Posterior cingulate gyrus (tissue), 11 donors: Measurements from ENCODE around the gene ZNF236.

ENCODE experiments used
- DNase-seq, 10 donors: peaks; one replicate each; pipeline versions ENCODE4 v3.0.0 to v3.0.0-alpha.2; 2020 to 2021; ENCODE audit warnings: mixed read lengths in 3 of 10
- intact Hi-C: fragments of 100-400 bp; cut with DNase I; formaldehyde crosslinking; loops from one replicate; pipeline ENCODE4 v1.15.1; 2023

The ZNF236 gene

GRCh38 chr18:76819411-76820136 is 2.8 kb upstream of the ZNF236 start:
- no peak for DNase-seq
- intact Hi-C loops, result no loop called here

GRCh38 chr18:76821356-76821874 is 942 bp upstream of the ZNF236 start:
- DNase-seq, result no peak
- intact Hi-C loops, result no loop called here

GRCh38 chr18:76821875-76822505 is 367 bp upstream of the ZNF236 start:
- peak; percentile 30 to 91 (median 46) for DNase-seq
- intact Hi-C loops, result no loop called here

- no peak for DNase-seq
Observed at GRCh38 chr18:76823161-76823538, 793 bp downstream of the ZNF236 start.

GRCh38 chr18:76823587-76824011 is 1.2 kb downstream of the ZNF236 start:
- intact Hi-C loops, result no loop called here
- peak in 2 of 10 donors; percentile 10 to 82 for DNase-seq

More at GRCh38 chr18:76823161-76823538, 793 bp downstream of the ZNF236 start:
- intact Hi-C loops, result no loop called here

- intact Hi-C loops, result no loop called here
- peak in 1 of 10 donors; percentile 57 for DNase-seq
Observed at GRCh38 chr18:76824145-76824676, 1.9 kb downstream of the ZNF236 start.

- intact Hi-C loops, result no loop called here
- DNase-seq, result no peak
Observed at GRCh38 chr18:76824754-76825153, 2.4 kb downstream of the ZNF236 start.

GRCh38 chr18:76827205-76828200 is 5.1 kb downstream of the ZNF236 start:
- peak in 1 of 10 donors; percentile 73 for DNase-seq
- intact Hi-C loops, result no loop called here

- no peak for DNase-seq
- intact Hi-C loops, result no loop called here
Observed at GRCh38 chr18:76834379-76834778, 12.0 kb downstream of the ZNF236 start.

- no peak for DNase-seq
- intact Hi-C loops, result no loop called here
Observed at GRCh38 chr18:76835380-76835779, 13.0 kb downstream of the ZNF236 start.

- DNase-seq, result no peak
- intact Hi-C loops, result no loop called here
Observed at GRCh38 chr18:76837071-76837470, 14.7 kb downstream of the ZNF236 start.

- intact Hi-C loops, result no loop called here
- no peak for DNase-seq
Observed at GRCh38 chr18:76838182-76838581, 15.8 kb downstream of the ZNF236 start.

- intact Hi-C loops, result no loop called here
- no peak for DNase-seq
Observed at GRCh38 chr18:76839086-76839794, 16.9 kb downstream of the ZNF236 start.

GRCh38 chr18:76842837-76843530 is 20.6 kb downstream of the ZNF236 start:
- intact Hi-C loops, result no loop called here
- no peak for DNase-seq

- intact Hi-C loops, result no loop called here
- no peak for DNase-seq
Observed at GRCh38 chr18:76844144-76844543, 21.8 kb downstream of the ZNF236 start.

- intact Hi-C loops, result no loop called here
Observed at GRCh38 chr18:76844742-76845477, 22.6 kb downstream of the ZNF236 start.

GRCh38 chr18:76846217-76846616 is 23.9 kb downstream of the ZNF236 start:
- intact Hi-C loops, result no loop called here
- DNase-seq, result no peak

More at GRCh38 chr18:76844742-76845477, 22.6 kb downstream of the ZNF236 start:
- DNase-seq, result no peak

- intact Hi-C loops, result no loop called here
Observed at GRCh38 chr18:76847916-76848315, 25.6 kb downstream of the ZNF236 start.

More at GRCh38 chr18:76847916-76848315, 25.6 kb downstream of the ZNF236 start:
- no peak for DNase-seq
